Lower leg skin (tissue), 3 donors: ENCODE measurements around the gene ZNF600.
"Not testable (repeated sequence)": the region's sequence is repeated elsewhere in the genome, so short reads cannot be mapped to it uniquely, and the experiment has no call there.

Experiments used
- POLR2A ChIP-seq, 2 donors: fragments of 450-650 bp; IDR thresholded peaks; one replicate each; pipeline ENCODE4 v1.6.1; 2016 to 2017; ENCODE audit warnings: antibody characterized with exemption in 2 of 2, mild to moderate bottlenecking in 1 of 2, moderate library complexity in 1 of 2
- TF ChIP-seq, protein P1 (sequence below), 3 donors: fragments of 450-650 bp; IDR thresholded peaks; one replicate each; pipeline ENCODE4 v1.5.1; 2016; ENCODE audit warnings: antibody characterized with exemption in 3 of 3, mild to moderate bottlenecking in 3 of 3, moderate library complexity in 2 of 3

DNA sequence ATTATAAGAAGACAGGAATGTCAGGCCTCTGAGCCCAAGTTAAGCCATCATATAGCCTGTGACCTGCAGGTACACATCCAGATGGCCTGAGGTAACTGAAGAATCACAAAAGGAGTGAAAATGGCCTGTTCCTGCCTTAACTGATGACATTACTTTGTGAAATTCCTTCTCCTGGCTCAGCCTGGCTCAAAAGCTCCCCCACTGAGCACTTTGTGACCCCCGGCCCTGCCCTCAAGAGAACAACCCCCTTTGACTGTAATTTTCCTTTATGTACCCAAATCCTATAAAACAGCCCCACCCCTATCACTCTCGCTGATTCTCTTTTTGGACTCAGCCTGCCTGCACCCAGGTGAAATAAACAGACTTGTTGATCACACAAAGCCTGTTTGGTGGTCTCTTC is 30.1 kb downstream of the ZNF600 start:
- TF ChIP-seq, protein P1, sequence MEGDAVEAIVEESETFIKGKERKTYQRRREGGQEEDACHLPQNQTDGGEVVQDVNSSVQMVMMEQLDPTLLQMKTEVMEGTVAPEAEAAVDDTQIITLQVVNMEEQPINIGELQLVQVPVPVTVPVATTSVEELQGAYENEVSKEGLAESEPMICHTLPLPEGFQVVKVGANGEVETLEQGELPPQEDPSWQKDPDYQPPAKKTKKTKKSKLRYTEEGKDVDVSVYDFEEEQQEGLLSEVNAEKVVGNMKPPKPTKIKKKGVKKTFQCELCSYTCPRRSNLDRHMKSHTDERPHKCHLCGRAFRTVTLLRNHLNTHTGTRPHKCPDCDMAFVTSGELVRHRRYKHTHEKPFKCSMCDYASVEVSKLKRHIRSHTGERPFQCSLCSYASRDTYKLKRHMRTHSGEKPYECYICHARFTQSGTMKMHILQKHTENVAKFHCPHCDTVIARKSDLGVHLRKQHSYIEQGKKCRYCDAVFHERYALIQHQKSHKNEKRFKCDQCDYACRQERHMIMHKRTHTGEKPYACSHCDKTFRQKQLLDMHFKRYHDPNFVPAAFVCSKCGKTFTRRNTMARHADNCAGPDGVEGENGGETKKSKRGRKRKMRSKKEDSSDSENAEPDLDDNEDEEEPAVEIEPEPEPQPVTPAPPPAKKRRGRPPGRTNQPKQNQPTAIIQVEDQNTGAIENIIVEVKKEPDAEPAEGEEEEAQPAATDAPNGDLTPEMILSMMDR (IDR thresholded peaks at IDR 0.05), result not testable (repeated sequence)
- not testable (repeated sequence) for TF ChIP-seq POLR2A (IDR thresholded peaks at IDR 0.05)
